Natural killer cell (primary cell): Measurements from ENCODE around the gene BRAT1. TPM values are rescaled to one million over a fixed set of nuclear protein-coding genes. Genes with fewer than 3 reads are reported as not detected.

ENCODE experiments used
- total RNA-seq, 4 donors: library from RNA; stranded (reverse); fragments of 120-200 nt in 1 of 4; gene quantifications; one replicate each; pipeline versions ENCODE4 v1.2.3 to v1.2.4, GENCODE V29; 2013 to 2022

Gene BRAT1
- total RNA-seq, 3 donors from 2014 or later (not counting 1 experiment from before 2014, with no cell fraction given) = 24.9 to 26.7 (median 25.6) TPM

Other genes with a start within 250 kb of the BRAT1 start
- gene SNX8, start 241.1 kb downstream of the BRAT1 start, total RNA-seq = 10 to 100 TPM in 2 of 3 donors, 1 to 10 TPM in 1; 8.3 to 15.7 (median 12.6) TPM
- gene EIF3B, start 200.7 kb downstream of the BRAT1 start, total RNA-seq = 100 to 1,000 TPM; 194 to 219 (median 197) TPM
- gene CHST12, start 151.9 kb downstream of the BRAT1 start, total RNA-seq = 100 to 1,000 TPM; 102 to 159 (median 124) TPM
- gene GRIFIN, start 79.1 kb downstream of the BRAT1 start, total RNA-seq = not detected
- 100 to 1,000 TPM; 140 to 191 (median 176) TPM for gene LFNG, start 35.8 kb downstream of the BRAT1 start, total RNA-seq
- 10 to 100 TPM in 2 of 3 donors, 1 to 10 TPM in 1; 9.6 to 13.5 (median 11.3) TPM for gene IQCE, start 3.5 kb upstream of the BRAT1 start, total RNA-seq
- 10 to 100 TPM; 38.3 to 47.1 (median 42.4) TPM for gene TTYH3, start 76.5 kb upstream of the BRAT1 start, total RNA-seq
- 1 to 10 TPM in 1 of 3 donors, under 1 TPM in 2; 0.07 to 1.2 (median 0.27) TPM for gene AMZ1, start 132.7 kb upstream of the BRAT1 start, total RNA-seq